Immature natural killer cell (primary cell): ENCODE results near the gene ZSCAN5B. TPM values are rescaled to one million over a fixed set of nuclear protein-coding genes. Genes with fewer than 3 reads are reported as not detected.
A peak's percentile ranks its signal among the peaks of the same experiment; 100 is the strongest.
"Not testable (repeated sequence)": the region's sequence is repeated elsewhere in the genome, so short reads cannot be mapped to it uniquely, and the experiment has no call there.

ENCODE experiments used
- DNase-seq, 3 donors: peaks; one replicate each; pipeline ENCODE4 v3.0.0; 2022; ENCODE audit warnings: mixed read lengths in 1 of 3
- H3K27ac Mint-ChIP-seq, 6 donors: one replicate each; pipeline ENCODE4 v1.8.0; 2020; ENCODE audit warnings: mixed read lengths in 6 of 6, mild to moderate bottlenecking in 5 of 6, inconsistent platforms in 4 of 6, moderate library complexity in 3 of 6
- H3K27me3 Mint-ChIP-seq, 3 donors: one replicate each; pipeline ENCODE4 v1.8.0; 2020 to 2021; ENCODE audit warnings: low read depth in 3 of 3, mild to moderate bottlenecking in 3 of 3, mixed read lengths in 3 of 3, moderate library complexity in 3 of 3, inconsistent platforms in 1 of 3
- H3K36me3 Mint-ChIP-seq, 3 donors: one replicate each; pipeline ENCODE4 v1.8.0; 2020; ENCODE audit warnings: mixed read lengths in 3 of 3, inconsistent platforms in 2 of 3, mild to moderate bottlenecking in 2 of 3
- H3K4me1 Mint-ChIP-seq, 2 donors: one replicate each; pipeline ENCODE4 v1.8.0; 2020; ENCODE audit warnings: inconsistent platforms in 2 of 2, mild to moderate bottlenecking in 2 of 2, mixed read lengths in 2 of 2, moderate library complexity in 1 of 2
- H3K4me3 Mint-ChIP-seq, 5 donors: one replicate each; pipeline ENCODE4 v1.8.0; 2020; ENCODE audit warnings: mild to moderate bottlenecking in 5 of 5, mixed read lengths in 5 of 5, inconsistent platforms in 3 of 5, moderate library complexity in 3 of 5
- H3K9me3 Mint-ChIP-seq, 6 donors: one replicate each; pipeline ENCODE4 v1.8.0; 2020; ENCODE audit warnings: mild to moderate bottlenecking in 6 of 6, mixed read lengths in 6 of 6, inconsistent platforms in 4 of 6, moderate library complexity in 3 of 6
- polyA plus RNA-seq, 3 donors: library from polyadenylated mRNA; unstranded; fragments of 300-500 nt; fragmentation: Illumina TruSeq; gene quantifications; one replicate each; pipeline ENCODE4 v1.2.3, GENCODE V29; 2021

ZSCAN5B gene, protein sequence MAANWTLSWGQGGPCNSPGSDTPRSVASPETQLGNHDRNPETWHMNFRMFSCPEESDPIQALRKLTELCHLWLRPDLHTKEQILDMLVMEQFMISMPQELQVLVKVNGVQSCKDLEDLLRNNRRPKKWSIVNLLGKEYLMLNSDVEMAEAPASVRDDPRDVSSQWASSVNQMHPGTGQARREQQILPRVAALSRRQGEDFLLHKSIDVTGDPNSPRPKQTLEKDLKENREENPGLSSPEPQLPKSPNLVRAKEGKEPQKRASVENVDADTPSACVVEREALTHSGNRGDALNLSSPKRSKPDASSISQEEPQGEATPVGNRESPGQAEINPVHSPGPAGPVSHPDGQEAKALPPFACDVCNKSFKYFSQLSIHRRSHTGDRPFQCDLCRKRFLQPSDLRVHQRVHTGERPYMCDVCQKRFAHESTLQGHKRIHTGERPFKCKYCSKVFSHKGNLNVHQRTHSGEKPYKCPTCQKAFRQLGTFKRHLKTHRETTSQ
- polyA plus RNA-seq: not detected

DNA sequence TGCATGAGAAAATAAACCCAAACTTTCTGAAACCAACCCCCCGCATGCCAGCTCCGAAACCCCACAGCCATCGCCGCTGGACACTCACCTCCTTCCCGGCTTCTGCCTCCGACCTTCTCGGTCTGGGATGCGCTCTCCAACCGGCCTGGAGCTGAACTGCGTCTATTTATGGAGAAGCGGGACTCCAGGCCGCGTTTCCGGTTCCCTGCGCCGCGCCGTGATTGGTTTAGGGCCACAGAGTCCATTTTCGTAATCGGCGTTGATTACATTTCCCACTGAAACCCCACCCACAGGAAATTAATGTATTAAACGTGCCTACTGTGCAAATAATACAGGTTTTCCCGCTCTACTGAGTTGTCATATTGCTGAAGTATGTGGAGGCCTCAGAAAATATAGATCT is at the start of gene ZSCAN5B:
ZSCAN5B (minus strand) TSS at position 138 of the 400 bp plus-strand sequence. CDS start 4,731 bp downstream, outside the sequence.
- H3K9me3 Mint-ChIP-seq, H3K4me1 Mint-ChIP-seq, H3K27ac Mint-ChIP-seq, H3K27me3 Mint-ChIP-seq, H3K4me3 Mint-ChIP-seq, H3K36me3 Mint-ChIP-seq, DNase-seq: not testable (repeated sequence)

DNA sequence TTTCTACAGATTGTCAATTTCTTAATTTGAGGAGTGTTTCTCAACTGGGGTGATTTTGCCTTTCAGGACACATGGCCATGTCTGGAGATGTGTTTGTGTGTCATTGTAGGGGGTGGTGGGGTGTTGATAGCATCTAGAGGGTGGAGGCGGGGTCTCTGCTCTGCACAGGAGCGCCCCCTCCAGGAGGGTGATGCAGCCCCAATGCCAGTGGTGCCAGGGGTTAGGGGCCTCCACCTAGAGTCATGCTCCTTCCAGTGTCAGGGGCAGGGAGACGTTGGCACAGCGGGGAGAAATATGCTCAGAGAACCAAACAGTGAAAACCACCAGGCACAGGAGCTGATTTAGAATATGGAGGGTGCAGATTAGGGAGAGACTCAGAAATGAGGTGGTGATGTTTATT is 48.2 kb upstream of the ZSCAN5B start:
- not testable (repeated sequence) for H3K27me3 Mint-ChIP-seq, H3K4me1 Mint-ChIP-seq, DNase-seq, H3K4me3 Mint-ChIP-seq, H3K36me3 Mint-ChIP-seq, H3K9me3 Mint-ChIP-seq, H3K27ac Mint-ChIP-seq

DNA sequence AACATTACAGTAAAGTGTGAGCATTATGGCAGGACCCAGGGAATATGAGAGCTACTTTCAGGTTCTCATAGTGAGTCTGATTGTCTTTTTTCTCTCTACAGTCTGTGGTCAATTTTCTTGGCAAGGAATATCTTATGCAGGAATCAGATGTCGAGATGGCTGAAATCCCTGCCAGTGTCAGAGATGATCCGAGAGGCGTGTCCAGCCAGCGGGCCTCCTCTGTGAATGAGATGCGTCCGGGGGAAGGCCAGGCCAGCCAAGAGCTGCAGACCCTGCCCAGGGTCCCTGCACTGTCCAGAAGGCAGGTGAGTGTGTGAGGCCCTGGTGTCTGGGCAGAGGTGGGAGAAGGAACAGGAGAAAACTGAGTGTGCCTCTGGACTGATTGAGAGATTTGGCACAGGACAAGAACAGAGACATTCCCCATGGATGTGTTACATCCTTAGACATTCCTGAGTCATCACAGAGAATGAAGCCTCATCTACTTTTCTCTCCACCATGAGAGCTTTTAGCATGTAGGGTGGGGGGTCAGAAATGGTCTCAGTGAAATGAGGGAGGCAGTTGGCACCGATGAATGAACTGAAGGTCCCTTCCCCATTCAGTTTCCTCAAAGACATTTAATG is 47.6 kb upstream of the ZSCAN5B start:
- DNase-seq: no peak
- Mint-ChIP-seq H3K4me1 (no peaks in the 10 kb centered on the region), H3K4me3 (no peak overlapping the region), H3K36me3 (peaks cover 0 to 4% (median 0%) of the 10 kb centered on the region in 3 donors), H3K27ac (no peak overlapping the region), H3K9me3 (no peaks in the 10 kb centered on the region), H3K27me3 (peaks cover 0 to 3% (median 1%) of the 10 kb centered on the region in 3 donors)

DNA sequence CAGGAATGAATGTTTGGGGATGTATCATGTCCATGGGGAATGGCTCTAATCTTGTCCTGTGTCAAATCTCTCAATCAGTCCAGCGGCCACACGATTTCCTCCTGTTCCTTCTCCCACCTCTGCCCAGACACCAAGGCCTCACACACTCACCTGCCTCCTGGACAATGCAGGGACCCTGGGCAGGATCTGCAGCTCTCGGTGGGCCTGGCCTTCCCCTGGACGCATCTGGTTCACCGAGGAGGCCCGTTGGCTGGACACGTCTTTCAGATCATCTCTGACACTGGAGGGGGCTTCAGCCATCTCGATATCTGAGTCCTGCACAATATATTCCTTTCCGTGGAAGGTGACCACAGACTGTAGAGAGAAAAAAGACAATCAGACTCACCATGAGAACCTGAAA is 25.9 kb upstream of the ZSCAN5B start:
- DNase-seq: no peak
- Mint-ChIP-seq H3K4me1 (no peaks in the 10 kb centered on the region), H3K36me3 (peaks cover 19 to 32% (median 22%) of the 10 kb centered on the region in 3 donors), H3K27ac (no peak overlapping the region), H3K9me3 (no peaks in the 10 kb centered on the region), H3K4me3 (no peak overlapping the region), H3K27me3 (peaks cover 0 to 5% (median 2%) of the 10 kb centered on the region in 3 donors)

DNA sequence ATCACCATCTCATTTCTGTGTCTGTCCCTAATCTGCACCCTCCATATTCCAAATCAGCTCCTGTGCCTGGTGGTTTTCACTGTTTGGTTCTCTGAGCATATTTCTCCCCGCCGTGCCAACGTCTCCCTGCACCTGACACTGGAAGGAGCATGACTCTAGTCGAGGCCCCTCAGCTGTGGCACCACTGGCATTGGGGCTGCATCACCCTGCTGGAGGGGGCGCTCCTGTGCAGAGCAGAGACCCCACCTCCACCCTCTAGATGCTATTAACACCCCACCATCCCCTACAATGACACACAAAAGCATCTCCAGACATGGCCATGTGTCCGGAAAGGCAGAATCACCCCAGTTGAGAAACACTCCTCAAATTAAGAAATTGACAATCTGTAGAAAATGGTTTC is 25.3 kb upstream of the ZSCAN5B start:
- H3K9me3 Mint-ChIP-seq: no peaks in the 10 kb centered on the region
- no peak overlapping the region for H3K4me3 Mint-ChIP-seq
- H3K4me1 Mint-ChIP-seq: no peaks in the 10 kb centered on the region
- peaks cover 0 to 5% (median 4%) of the 10 kb centered on the region in 3 donors for H3K27me3 Mint-ChIP-seq
- DNase-seq: no peak
- peaks cover 19 to 32% (median 22%) of the 10 kb centered on the region in 3 donors for H3K36me3 Mint-ChIP-seq
- H3K27ac Mint-ChIP-seq: peak overlapping the region in 1 of 6 donors; percentile 55

DNA sequence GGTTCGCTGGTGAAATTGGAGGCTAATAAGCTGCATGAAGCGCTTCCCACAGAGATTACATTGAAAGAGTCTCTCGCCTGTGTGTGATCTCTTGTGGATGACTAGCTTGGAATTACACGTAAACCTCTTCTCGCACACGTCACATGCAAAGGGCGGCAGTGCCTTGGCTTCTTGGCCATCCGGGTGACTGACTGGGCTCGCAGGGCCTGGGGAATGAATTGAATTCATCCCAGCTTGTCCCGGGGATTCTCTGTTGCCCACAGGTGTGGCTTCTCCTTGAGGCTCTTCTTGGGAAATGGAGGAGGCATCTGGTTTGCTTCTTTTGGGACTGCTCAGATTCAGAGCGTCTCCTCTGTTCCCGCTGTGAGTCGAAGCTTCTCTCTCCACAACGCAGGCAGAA is 24.3 kb upstream of the ZSCAN5B start:
- H3K9me3 Mint-ChIP-seq: no peaks in the 10 kb centered on the region
- H3K27me3 Mint-ChIP-seq: peaks cover 0 to 6% (median 5%) of the 10 kb centered on the region in 3 donors
- H3K4me3 Mint-ChIP-seq: no peak overlapping the region
- H3K27ac Mint-ChIP-seq: no peak overlapping the region
- H3K36me3 Mint-ChIP-seq: peaks cover 19 to 32% (median 22%) of the 10 kb centered on the region in 3 donors
- DNase-seq: no peak
- no peaks in the 10 kb centered on the region for H3K4me1 Mint-ChIP-seq

DNA sequence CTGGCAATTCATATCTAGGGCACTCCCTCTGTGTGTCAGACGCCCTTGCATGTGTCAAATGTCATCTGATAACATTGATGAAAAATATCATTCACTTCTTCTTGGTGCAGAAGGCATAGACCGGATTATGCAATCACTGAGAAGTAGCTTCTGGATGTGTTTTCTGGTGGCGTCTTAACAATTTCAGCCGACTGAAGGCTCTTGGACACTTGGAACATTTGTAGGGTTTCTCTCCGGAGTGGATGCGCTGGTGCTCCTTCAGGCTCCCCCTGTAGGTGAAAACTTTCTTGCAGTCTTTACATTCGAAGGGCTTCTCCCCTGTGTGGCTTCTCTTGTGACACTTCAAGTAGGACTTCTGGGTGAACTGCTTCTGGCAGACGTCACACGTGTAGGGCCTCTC is 23.9 kb upstream of the ZSCAN5B start:
- H3K36me3 Mint-ChIP-seq: peaks cover 19 to 32% (median 22%) of the 10 kb centered on the region in 3 donors
- not testable (repeated sequence) for H3K9me3 Mint-ChIP-seq, DNase-seq, H3K27ac Mint-ChIP-seq, H3K4me3 Mint-ChIP-seq, H3K27me3 Mint-ChIP-seq, H3K4me1 Mint-ChIP-seq

DNA sequence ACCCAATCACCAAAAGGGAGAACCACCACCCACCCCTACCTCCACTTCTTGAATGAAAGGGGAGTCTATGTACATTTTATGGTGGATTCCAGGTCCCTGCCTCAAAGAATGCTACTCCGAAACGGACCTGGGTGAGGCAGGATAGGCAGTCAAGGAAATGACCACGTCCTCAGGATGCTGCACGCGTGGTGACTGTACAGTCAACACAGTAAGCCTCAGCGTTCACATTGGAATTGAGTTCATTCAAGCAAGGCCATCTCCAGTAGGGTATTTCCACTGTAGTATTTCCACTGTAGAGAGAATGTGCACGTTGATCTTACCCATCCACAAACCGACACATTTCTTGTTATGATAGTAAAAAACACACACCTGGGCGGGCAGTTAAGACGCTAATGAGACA is 21.4 kb upstream of the ZSCAN5B start:
- H3K4me3 Mint-ChIP-seq: no peak overlapping the region
- H3K4me1 Mint-ChIP-seq: no peaks in the 10 kb centered on the region
- H3K27ac Mint-ChIP-seq: no peak overlapping the region
- H3K9me3 Mint-ChIP-seq: no peaks in the 10 kb centered on the region
- H3K36me3 Mint-ChIP-seq: peaks cover 19 to 32% (median 22%) of the 10 kb centered on the region in 3 donors
- DNase-seq: no peak
- peaks cover 0 to 14% (median 7%) of the 10 kb centered on the region in 3 donors for H3K27me3 Mint-ChIP-seq

DNA sequence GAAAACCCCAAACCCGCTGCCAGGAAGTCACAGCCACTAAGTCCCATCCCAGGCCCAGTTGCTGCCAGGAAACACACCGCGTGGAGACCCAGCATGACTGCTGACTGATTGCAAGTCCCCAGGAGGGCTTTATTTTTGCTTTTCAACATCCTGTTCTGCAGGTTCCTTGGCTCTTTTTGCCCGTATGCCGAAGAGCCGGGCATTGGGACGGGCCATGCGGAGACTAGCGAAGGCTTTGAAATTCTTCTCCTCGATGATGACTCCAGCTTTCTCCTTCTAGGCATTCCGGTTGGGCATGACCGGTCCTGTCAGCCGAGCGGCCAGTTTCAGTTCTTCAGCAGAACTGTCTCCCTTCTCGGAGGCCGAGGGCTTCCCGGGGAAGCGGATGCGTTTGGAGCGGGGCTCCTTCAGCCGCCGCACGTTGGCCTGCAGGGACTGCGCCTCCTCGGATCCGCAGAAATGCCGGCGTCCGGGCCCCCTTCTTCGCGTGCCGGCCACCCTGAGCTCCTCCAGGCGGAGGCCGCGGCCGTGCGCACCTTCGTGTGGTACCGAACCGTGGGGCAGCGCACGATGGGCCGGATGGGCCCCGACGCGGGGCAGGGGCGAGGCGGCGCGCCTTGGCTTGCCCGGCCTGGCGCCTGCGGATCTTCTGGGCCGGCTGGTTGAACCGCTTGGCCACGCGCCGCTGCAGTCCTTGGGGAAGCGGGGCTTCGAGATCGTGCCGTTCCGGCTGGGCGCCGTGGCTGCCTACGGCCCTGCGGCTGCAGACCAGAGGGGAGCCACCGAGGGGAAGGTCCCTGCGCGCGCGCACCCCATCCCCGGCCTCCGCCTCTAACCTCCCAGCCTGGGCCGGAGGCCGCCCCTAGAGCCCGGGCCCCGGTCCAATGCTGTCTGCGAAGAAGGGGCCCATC is 19.7 kb upstream of the ZSCAN5B start:
- peaks cover 0 to 16% (median 7%) of the 10 kb centered on the region in 3 donors for H3K27me3 Mint-ChIP-seq
- peaks cover 0 to 1% of the 10 kb centered on the region in 2 donors for H3K4me1 Mint-ChIP-seq
- no peak for DNase-seq
- H3K27ac Mint-ChIP-seq: no peak overlapping the region
- no peaks in the 10 kb centered on the region for H3K9me3 Mint-ChIP-seq
- peak overlapping the region in 1 of 5 donors; percentile 41 for H3K4me3 Mint-ChIP-seq
- peaks cover 8 to 16% (median 10%) of the 10 kb centered on the region in 3 donors for H3K36me3 Mint-ChIP-seq

DNA sequence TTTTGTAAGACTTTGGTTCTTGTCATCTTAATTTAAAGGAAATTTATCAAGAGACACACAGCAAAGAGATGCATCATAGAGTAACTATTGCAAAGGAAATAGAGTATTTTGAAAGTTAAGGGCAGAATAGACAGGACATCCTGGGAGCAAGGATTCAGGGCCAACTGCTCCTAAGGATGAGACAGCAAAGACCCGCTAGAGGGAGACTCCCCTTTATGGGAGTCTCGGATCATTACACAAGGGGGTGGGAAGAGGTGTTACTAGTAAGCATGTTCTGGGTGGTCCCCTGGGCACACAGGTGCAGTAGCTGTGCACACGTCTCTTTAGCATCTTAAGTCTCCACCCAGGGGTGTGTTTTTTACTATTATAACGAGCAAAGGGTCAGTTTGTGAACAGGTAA is 14.1 kb upstream of the ZSCAN5B start:
- H3K4me3 Mint-ChIP-seq: no peak overlapping the region
- DNase-seq: no peak
- H3K36me3 Mint-ChIP-seq: no peaks in the 10 kb centered on the region
- peaks cover 2 to 10% (median 7%) of the 10 kb centered on the region in 3 donors for H3K27me3 Mint-ChIP-seq
- H3K9me3 Mint-ChIP-seq: no peaks in the 10 kb centered on the region
- no peak overlapping the region for H3K27ac Mint-ChIP-seq
- peaks cover 0 to 1% of the 10 kb centered on the region in 2 donors for H3K4me1 Mint-ChIP-seq

DNA sequence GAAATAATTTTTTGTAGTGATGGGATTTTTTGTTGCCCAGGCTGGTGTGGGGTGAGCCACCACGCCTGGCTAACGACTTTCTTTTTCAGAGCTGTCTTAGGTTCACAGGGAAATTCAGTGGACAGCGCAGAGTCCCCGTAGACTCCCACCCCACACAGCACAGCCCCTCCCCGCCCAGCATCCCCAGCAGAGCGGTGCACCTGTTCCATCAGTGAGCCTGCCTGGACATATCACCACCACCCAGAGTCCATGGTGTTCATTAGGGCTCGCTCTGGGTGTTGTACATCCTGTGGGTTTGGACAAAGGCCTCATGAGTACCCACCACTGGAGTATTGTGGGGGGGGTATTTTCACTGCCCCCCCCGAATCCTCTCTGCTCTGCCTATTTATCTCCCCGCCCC is 12.5 kb upstream of the ZSCAN5B start:
- not testable (repeated sequence) for DNase-seq, H3K36me3 Mint-ChIP-seq, H3K4me1 Mint-ChIP-seq, H3K9me3 Mint-ChIP-seq, H3K27ac Mint-ChIP-seq, H3K4me3 Mint-ChIP-seq
- H3K27me3 Mint-ChIP-seq: peaks cover 2 to 11% (median 6%) of the 10 kb centered on the region in 3 donors

DNA sequence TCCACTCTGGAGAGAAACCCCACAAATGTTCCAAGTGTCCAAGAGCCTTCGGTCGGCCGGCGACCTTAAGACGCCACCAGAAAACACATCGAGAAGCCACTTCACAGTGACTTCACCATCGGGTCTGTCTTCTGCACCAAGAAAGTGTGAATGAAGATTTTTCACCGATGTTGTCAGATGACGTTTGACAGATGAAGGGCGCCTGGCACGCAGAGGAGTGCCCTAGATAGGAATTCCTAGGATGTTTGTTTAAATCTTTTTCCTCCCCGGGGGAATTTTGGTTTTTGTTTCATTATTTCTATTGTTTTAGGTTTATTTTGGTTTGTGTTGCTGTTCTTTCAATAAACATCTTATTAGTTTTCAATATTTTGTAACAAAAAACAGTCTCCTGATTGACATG is 11.5 kb upstream of the ZSCAN5B start:
- H3K4me1 Mint-ChIP-seq: peaks cover 0 to 1% of the 10 kb centered on the region in 2 donors
- no peak overlapping the region for H3K4me3 Mint-ChIP-seq
- peaks cover 2 to 9% (median 8%) of the 10 kb centered on the region in 3 donors for H3K27me3 Mint-ChIP-seq
- no peak for DNase-seq
- no peaks in the 10 kb centered on the region for H3K36me3 Mint-ChIP-seq
- H3K27ac Mint-ChIP-seq: no peak overlapping the region
- H3K9me3 Mint-ChIP-seq: no peaks in the 10 kb centered on the region

DNA sequence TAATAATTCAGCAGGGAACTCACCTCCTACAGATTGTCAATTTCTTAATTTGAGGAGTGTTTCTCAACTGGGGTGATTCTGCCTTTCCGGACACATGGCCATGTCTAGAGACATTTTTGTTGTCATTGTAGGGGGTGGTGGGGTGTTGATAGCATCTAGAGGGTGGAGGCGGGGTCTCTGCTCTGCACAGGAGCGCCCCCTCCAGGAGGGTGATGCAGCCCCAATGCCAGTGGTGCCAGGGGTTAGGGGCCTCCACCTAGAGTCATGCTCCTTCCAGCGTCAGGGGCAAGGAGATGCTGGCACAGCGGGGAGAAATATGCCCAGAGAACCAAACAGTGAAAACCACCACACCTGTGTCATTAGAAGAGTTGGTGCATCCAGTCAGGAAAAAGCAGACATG is 10.0 kb upstream of the ZSCAN5B start:
- H3K27ac Mint-ChIP-seq, H3K9me3 Mint-ChIP-seq, H3K36me3 Mint-ChIP-seq, DNase-seq, H3K27me3 Mint-ChIP-seq, H3K4me3 Mint-ChIP-seq, H3K4me1 Mint-ChIP-seq: not testable (repeated sequence)
